ENCODE data around the gene C1QTNF9B. TPM values are rescaled to one million over a fixed set of nuclear protein-coding genes. Genes with fewer than 3 reads are reported as not detected.

Gene C1QTNF9B
- total RNA-seq, 2 experiments from 2014 or later, result not detected

GRCh38 chr13:23877286-23877685, 20.0 kb downstream of the C1QTNF9B start:
- ChIA-PET POLR2A (interaction anchor here (0.8 to 1.0 kb wide), 2 partner anchors 11 to 131 kb away, joined by 3 read pairs; no protein-coding TSS in a partner anchor), CTCF (ENCODE audit: unreplicated experiment) (no interaction called here)
- H3K4me3 ChIP-seq (ENCODE audit: low read depth, low read length, poor library complexity, severe bottlenecking), result no peak overlapping the region
- no peaks in the 10 kb centered on the region for H4K20me1 ChIP-seq (ENCODE audit: insufficient read depth, low read length)
- H3K9me3 ChIP-seq (ENCODE audit: low read length), result no peaks in the 10 kb centered on the region
- TF ChIP-seq EZH2phosphoT487 (IDR thresholded peaks at IDR 0.05; ENCODE audit: borderline replicate concordance, low read depth, low read length) (no peak), CTCF (conservative IDR thresholded peaks at IDR 0.05; ENCODE audit: low read length) (no peak)
- intact Hi-C loops (cut with micrococcal nuclease; ENCODE audit: unreplicated experiment), result loop anchor here (10.0 kb wide), 2 partner anchors 362 to 412 kb away; no protein-coding TSS in a partner anchor
- DNase-seq (ENCODE audit: low spot score), result no peak
- H3K27ac ChIP-seq (ENCODE audit: low read depth, low read length, poor library complexity, severe bottlenecking), result no peak overlapping the region
- BruUV-seq (replicated peaks), result no TSS peak
- peaks cover 22% of the 10 kb centered on the region for H3K36me3 ChIP-seq (ENCODE audit: insufficient read depth, low read length)
- H3K4me1 ChIP-seq (ENCODE audit: insufficient read depth, low read length, poor library complexity, severe bottlenecking), result no peaks in the 10 kb centered on the region
- no peak overlapping the region for H3K4me2 ChIP-seq (ENCODE audit: low read length)
- H2AFZ ChIP-seq (ENCODE audit: low read length), result no peak overlapping the region
- no peaks in the 10 kb centered on the region for H3K9me2 ChIP-seq (ENCODE audit: insufficient read depth, low read length)
- H3K79me2 ChIP-seq (ENCODE audit: insufficient read depth, low read depth, low read length), result no peaks in the 10 kb centered on the region

- intact Hi-C loops (cut with micrococcal nuclease; ENCODE audit: unreplicated experiment), result loop anchor here (10.0 kb wide), 2 partner anchors 361 to 411 kb away; no protein-coding TSS in a partner anchor
- BruUV-seq (replicated peaks), result no TSS peak
Observed at GRCh38 chr13:23876265-23876664, 21.0 kb downstream of the C1QTNF9B start.

More at GRCh38 chr13:23876265-23876664, 21.0 kb downstream of the C1QTNF9B start:
- H3K79me2 ChIP-seq (ENCODE audit: insufficient read depth, low read depth, low read length), result no peaks in the 10 kb centered on the region
- no peaks in the 10 kb centered on the region for H3K4me1 ChIP-seq (ENCODE audit: insufficient read depth, low read length, poor library complexity, severe bottlenecking)
- H3K9me3 ChIP-seq (ENCODE audit: low read length), result no peaks in the 10 kb centered on the region
- peaks cover 14% of the 10 kb centered on the region for H3K36me3 ChIP-seq (ENCODE audit: insufficient read depth, low read length)
- H3K4me2 ChIP-seq (ENCODE audit: low read length), result no peak overlapping the region
- TF ChIP-seq CTCF (conservative IDR thresholded peaks at IDR 0.05; ENCODE audit: low read length), result peak; percentile 70
- TF ChIP-seq EZH2phosphoT487 (IDR thresholded peaks at IDR 0.05; ENCODE audit: borderline replicate concordance, low read depth, low read length), result no peak
- H3K4me3 ChIP-seq (ENCODE audit: low read depth, low read length, poor library complexity, severe bottlenecking), result no peak overlapping the region
- H3K27ac ChIP-seq (ENCODE audit: low read depth, low read length, poor library complexity, severe bottlenecking), result no peak overlapping the region
- no peaks in the 10 kb centered on the region for H4K20me1 ChIP-seq (ENCODE audit: insufficient read depth, low read length)
- ChIA-PET CTCF (ENCODE audit: unreplicated experiment) (no interaction called here), POLR2A (interaction anchor here (0.6 kb wide), 1 partner anchor 505 kb away, joined by 3 read pairs; no protein-coding TSS in a partner anchor)
- no peaks in the 10 kb centered on the region for H3K9me2 ChIP-seq (ENCODE audit: insufficient read depth, low read length)
- peak; percentile 19 for DNase-seq (ENCODE audit: low spot score)
- H2AFZ ChIP-seq (ENCODE audit: low read length), result no peak overlapping the region

Data from OCI-LY7 (cell line).